Ovary (tissue), 9 donors: ENCODE measurements around the gene EXT2. TPM values are rescaled to one million over a fixed set of nuclear protein-coding genes. Genes with fewer than 3 reads are reported as not detected.

Experiments used
- DNase-seq, 5 donors: peaks; one replicate each; pipeline ENCODE4 v3.0.0-alpha.2; 2019 to 2020
- H3K27ac ChIP-seq, 2 donors: fragments of 200-600 bp; one replicate each; pipeline versions ENCODE4 v1.5.1 to v1.8.0; 2019 to 2022
- H3K27me3 ChIP-seq: fragments of 200-600 bp; one replicate; pipeline ENCODE4 v1.8.0; 2022
- H3K36me3 ChIP-seq: fragments of 200-600 bp; sonication (generic); one replicate; pipeline ENCODE4 v1.5.1; 2019
- H3K4me1 ChIP-seq: one replicate; pipeline ENCODE4 v1.8.1; 2013; ENCODE audit warnings: mild to moderate bottlenecking, moderate library complexity; ENCODE audit not compliant: insufficient read depth
- H3K4me3 ChIP-seq: fragments of 200-600 bp; sonication (generic); one replicate; pipeline ENCODE4 v1.5.1; 2017
- H3K9me3 ChIP-seq, 2 donors: fragments of 200-600 bp in 1 of 2; sonication (generic) in 1 of 2; one replicate each; pipeline versions ENCODE4 v1.5.1 to v1.8.1; 2013 to 2019; ENCODE audit warnings: mild to moderate bottlenecking in 1 of 2, moderate library complexity in 1 of 2
- CTCF ChIP-seq, 3 donors: fragments of 450-650 bp in 2 of 3; fragments of 200-600 bp in 1 of 3; IDR thresholded peaks; one replicate each; pipeline versions ENCODE4 v1.5.1 to v1.8.0; 2016 to 2022; ENCODE audit warnings: antibody characterized with exemption in 3 of 3, mild to moderate bottlenecking in 1 of 3
- EP300 ChIP-seq: sonication (generic); formaldehyde crosslinking; IDR thresholded peaks from one replicate; pipeline ENCODE4 v1.6.1; 2017; ENCODE audit warnings: antibody characterized with exemption
- POLR2A ChIP-seq: fragments of 450-650 bp; IDR thresholded peaks from one replicate; pipeline ENCODE4 v1.6.1; 2017; ENCODE audit warnings: antibody characterized with exemption, mild to moderate bottlenecking, moderate library complexity
- WGBS, 3 donors: extraction: QIAGEN DNeasy Blood & Tissue Kit in 1 of 3; methylation state at CpG; one replicate each; pipeline versions ENCODE4 v1.1.5 to v1.1.7; 2013 to 2017; 5-methylcytosine and 5-hydroxymethylcytosine counted together
- intact Hi-C, 4 donors: fragments of 100-400 bp; cut with DNase I; formaldehyde crosslinking; loops; one replicate each; pipeline versions ENCODE4 v1.11.0 to v1.15.1; 2022 to 2023
- polyA plus RNA-seq, 2 donors: library from polyadenylated mRNA; stranded (reverse); fragments of 200-250 nt in 1 of 2; fragments of 350-450 nt in 1 of 2; fragmentation: Illumina TruSeq in 1 of 2; extraction: RNeasy Lipid Tissue Mini Kit (QIAGEN cat#74804) in 1 of 2; gene quantifications; one replicate each; pipeline ENCODE4 v1.2.3, GENCODE V29; 2013 to 2014
- total RNA-seq, 7 donors: library from RNA; depleted of rRNA in 2 of 7; stranded (reverse); fragments of >200 nt in 2 of 7; fragmentation: NEBNext Ultra II Directional in 3 of 7; extraction: Animal tissue kit (Norgen Biotek cat#: 25700) in 3 of 7; gene quantifications; one replicate each; pipeline versions ENCODE4 v1.1.0 to v1.2.4, GENCODE V29; 2016 to 2023
- donor health status: DM: no; HTN: no; CAD: no; lungs with moderate emphysema.
- donor health status: DM: no; HTN: no; CAD: no.
- donor health status: Bipolar disorder and iron deficiency.
- donor health status: DM: yes; HTN: yes; CAD: no.
- donor health status: DM: no; HTN: no; CAD: no.
- donor health status: DM: yes; HTN: yes; CAD: no.

The EXT2 gene
- total and polyA plus RNA-seq, 9 donors: 38.0 to 88.8 (median 47.1) TPM

GRCh38 chr11:44241851-44242250, 146.4 kb downstream of the EXT2 start:
- TF ChIP-seq CTCF (IDR thresholded peaks at IDR 0.05) (no peak), EP300 (no peak), POLR2A (no peak)
- intact Hi-C loops: no loop called here
- peaks cover 12% of the 10 kb centered on the region for H3K4me1 ChIP-seq
- DNase-seq: no peak
- WGBS, 3 donors: 71 to 90% (median 82%) methylated on average over 6 of the region's 6 CpGs
- no peaks in the 10 kb centered on the region for H3K9me3 ChIP-seq
- no peak overlapping the region for H3K27ac ChIP-seq
- H3K36me3 ChIP-seq: no peaks in the 10 kb centered on the region
- H3K4me3 ChIP-seq: no peak overlapping the region
- no peaks in the 10 kb centered on the region for H3K27me3 ChIP-seq

- Histone ChIP-seq H3K27ac (no peak overlapping the region), H3K4me1 (peaks cover 13% of the 10 kb centered on the region), H3K4me3 (no peak overlapping the region), H3K27me3 (no peaks in the 10 kb centered on the region), H3K9me3 (no peaks in the 10 kb centered on the region), H3K36me3 (no peaks in the 10 kb centered on the region)
- intact Hi-C loops: no loop called here
- 38 to 67% (median 46%) methylated on average over 5 of the region's 5 CpGs for WGBS, 3 donors
- DNase-seq: no peak
- TF ChIP-seq CTCF (IDR thresholded peaks at IDR 0.05): no peak
- no peak for TF ChIP-seq POLR2A
- no peak for TF ChIP-seq EP300
Observed at GRCh38 chr11:44243086-44243485, 147.6 kb downstream of the EXT2 start.

GRCh38 chr11:44243595-44244343, 148.3 kb downstream of the EXT2 start:
- H3K4me3 ChIP-seq: no peak overlapping the region
- WGBS, 3 donors: 29 to 41% (median 31%) methylated on average over 6 of the region's 6 CpGs
- H3K27ac ChIP-seq: no peak overlapping the region
- no peak for TF ChIP-seq EP300
- no peak for TF ChIP-seq POLR2A
- no peak for TF ChIP-seq CTCF (IDR thresholded peaks at IDR 0.05)
- H3K4me1 ChIP-seq: peaks cover 13% of the 10 kb centered on the region
- intact Hi-C loops: no loop called here
- no peaks in the 10 kb centered on the region for H3K27me3 ChIP-seq
- no peaks in the 10 kb centered on the region for H3K9me3 ChIP-seq
- no peak for DNase-seq
- H3K36me3 ChIP-seq: no peaks in the 10 kb centered on the region

- Histone ChIP-seq H3K9me3 (no peaks in the 10 kb centered on the region), H3K4me1 (peaks cover 13% of the 10 kb centered on the region), H3K27me3 (no peaks in the 10 kb centered on the region), H3K36me3 (no peaks in the 10 kb centered on the region), H3K27ac (no peak overlapping the region), H3K4me3 (no peak overlapping the region)
- no peak for DNase-seq
- intact Hi-C loops: no loop called here
- 63 to 82% (median 78%) methylated on average over 8 of the region's 8 CpGs for WGBS, 3 donors
- TF ChIP-seq POLR2A (no peak), CTCF (IDR thresholded peaks at IDR 0.05) (no peak), EP300 (no peak)
Observed at GRCh38 chr11:44244639-44245310, 149.3 kb downstream of the EXT2 start.
